CD4-positive, CD25-positive, alpha-beta regulatory T cell (primary cell): ENCODE results near the gene PHAF1. TPM values are rescaled to one million over a fixed set of nuclear protein-coding genes. Genes with fewer than 3 reads are reported as not detected.

Experiments
- ATAC-seq, 2 donors: fragments of 150-1000 bp; cut with Tn5 transposase; one replicate each; pipeline ENCODE4 v1.10.0; 2021; ENCODE audit warnings: low read depth in 2 of 2, moderate number of reproducible peaks in 2 of 2, moderate library complexity in 1 of 2
- DNase-seq, 3 donors: peaks; one replicate each; pipeline versions ENCODE4 v3.0.0 to v3.0.0-alpha.2; 2012 to 2022; ENCODE audit warnings: mixed read lengths in 1 of 3
- H3K27ac ChIP-seq: one replicate; pipeline ENCODE4 v1.7.0; 2013; ENCODE audit warnings: mild to moderate bottlenecking, low read length; ENCODE audit not compliant: insufficient read depth, poor library complexity, severe bottlenecking
- H3K27me3 ChIP-seq: one replicate; pipeline ENCODE4 v1.7.0; 2013; ENCODE audit warnings: low read length; ENCODE audit not compliant: control insufficient read depth, insufficient read depth
- H3K36me3 ChIP-seq: one replicate; pipeline ENCODE4 v1.7.0; 2013; ENCODE audit warnings: mild to moderate bottlenecking, low read length, moderate library complexity; ENCODE audit not compliant: control insufficient read depth, insufficient read depth
- H3K4me1 ChIP-seq: 2 replicates; pipeline ENCODE4 v1.7.0; 2013; ENCODE audit warnings: mild to moderate bottlenecking, low read length; ENCODE audit not compliant: insufficient read depth, control insufficient read depth, poor library complexity, severe bottlenecking
- H3K4me3 ChIP-seq: one replicate; pipeline ENCODE4 v1.7.0; 2013; ENCODE audit warnings: low read depth, mild to moderate bottlenecking, low read length, moderate library complexity
- H3K9me3 ChIP-seq, 2 experiments: 1 replicate in 1 of 2; 2 replicates in 1 of 2; pipeline ENCODE4 v1.7.0; 2013; ENCODE audit warnings: low read length in 2 of 2, mild to moderate bottlenecking in 1 of 2, moderate library complexity in 1 of 2; ENCODE audit not compliant: control insufficient read depth in 2 of 2
- H3K27ac Mint-ChIP-seq, 3 donors: one replicate each; pipeline ENCODE4 v1.8.0; 2020 to 2022; ENCODE audit warnings: mild to moderate bottlenecking in 3 of 3, mixed read lengths in 3 of 3, moderate library complexity in 2 of 3
- H3K27me3 Mint-ChIP-seq: one replicate; pipeline ENCODE4 v1.8.0; 2022; ENCODE audit warnings: mild to moderate bottlenecking, mixed read lengths
- H3K36me3 Mint-ChIP-seq: one replicate; pipeline ENCODE4 v1.8.0; 2020; ENCODE audit warnings: mixed read lengths
- H3K4me1 Mint-ChIP-seq, 4 donors: one replicate each; pipeline ENCODE4 v1.8.0; 2020 to 2022; ENCODE audit warnings: mixed read lengths in 4 of 4, mild to moderate bottlenecking in 1 of 4
- H3K4me3 Mint-ChIP-seq, 4 donors: one replicate each; pipeline ENCODE4 v1.8.0; 2020 to 2022; ENCODE audit warnings: mild to moderate bottlenecking in 4 of 4, mixed read lengths in 4 of 4, moderate library complexity in 3 of 4
- H3K9me3 Mint-ChIP-seq, 7 donors: one replicate each; pipeline ENCODE4 v1.8.0; 2020 to 2022; ENCODE audit warnings: mixed read lengths in 7 of 7, mild to moderate bottlenecking in 3 of 7, moderate library complexity in 2 of 7
- polyA plus RNA-seq, 4 donors: library from polyadenylated mRNA; unstranded; fragments of 300-500 nt; fragmentation: Illumina TruSeq; gene quantifications; one replicate each; pipeline ENCODE4 v1.2.3, GENCODE V29; 2021
- total RNA-seq: library from RNA; stranded (reverse); gene quantifications from one replicate; pipeline ENCODE4 v1.2.3, GENCODE V29; 2022

The PHAF1 gene
- total and polyA plus RNA-seq, 5 donors from 2014 or later: 10.0 to 19.2 (median 12.0) TPM

GRCh38 chr16:67148656-67149275 is 39.0 kb downstream of the PHAF1 start:
- H3K4me1 Mint-ChIP-seq: peaks cover 0 to 21% (median 11%) of the 10 kb centered on the region in 4 donors
- peaks cover 16% of the 10 kb centered on the region for H3K27me3 Mint-ChIP-seq
- Histone ChIP-seq H3K27me3 (no peaks in the 10 kb centered on the region), H3K9me3 (no peaks in the 10 kb centered on the region), H3K36me3 (peaks cover 29% of the 10 kb centered on the region), H3K4me3 (no peak overlapping the region), H3K4me1 (peaks cover 16% of the 10 kb centered on the region), H3K27ac (no peak overlapping the region)
- H3K27ac Mint-ChIP-seq: no peak overlapping the region
- H3K36me3 Mint-ChIP-seq: peaks cover 42% of the 10 kb centered on the region
- no peak for DNase-seq
- H3K4me3 Mint-ChIP-seq: peak overlapping the region; percentile 28 to 52 (median 39)
- no peak for ATAC-seq
- no peaks in the 10 kb centered on the region for H3K9me3 Mint-ChIP-seq

- Mint-ChIP-seq H3K27ac (no peak overlapping the region), H3K27me3 (peaks cover 16% of the 10 kb centered on the region), H3K4me1 (peaks cover 0 to 25% (median 12%) of the 10 kb centered on the region in 4 donors), H3K9me3 (no peaks in the 10 kb centered on the region), H3K36me3 (peaks cover 37% of the 10 kb centered on the region), H3K4me3 (peak overlapping the region in 3 of 4 donors; percentile 35 to 52 (median 43))
- Histone ChIP-seq H3K4me3 (no peak overlapping the region), H3K36me3 (peaks cover 22% of the 10 kb centered on the region), H3K4me1 (peaks cover 16% of the 10 kb centered on the region), H3K27ac (no peak overlapping the region), H3K9me3 (no peaks in the 10 kb centered on the region), H3K27me3 (no peaks in the 10 kb centered on the region)
- no peak for DNase-seq
- no peak for ATAC-seq
These were observed 39.7 kb downstream of the PHAF1 start for GRCh38 chr16:67149276-67150046.

GRCh38 chr16:67150047-67150832 is 40.5 kb downstream of the PHAF1 start:
- DNase-seq (peak in 1 of 3 donors; percentile 68), ATAC-seq (peak; percentile 52 to 57)
- Mint-ChIP-seq H3K27ac (no peak overlapping the region), H3K9me3 (no peaks in the 10 kb centered on the region), H3K27me3 (peaks cover 16% of the 10 kb centered on the region), H3K36me3 (peaks cover 29% of the 10 kb centered on the region), H3K4me3 (peak overlapping the region in 1 of 4 donors; percentile 52), H3K4me1 (peaks cover 0 to 26% (median 12%) of the 10 kb centered on the region in 4 donors)
- Histone ChIP-seq H3K27me3 (no peaks in the 10 kb centered on the region), H3K4me1 (peaks cover 24% of the 10 kb centered on the region), H3K36me3 (peaks cover 16% of the 10 kb centered on the region), H3K27ac (no peak overlapping the region), H3K9me3 (no peaks in the 10 kb centered on the region), H3K4me3 (no peak overlapping the region)

GRCh38 chr16:67150833-67151396 is 41.2 kb downstream of the PHAF1 start, which contains the start of gene B3GNT9:
Gene B3GNT9 (minus strand): TSS chr16:67150998. CDS start chr16:67150485, 513 bp downstream.
- peaks cover 0 to 30% (median 13%) of the 10 kb centered on the region in 4 donors for H3K4me1 Mint-ChIP-seq
- H3K27ac ChIP-seq: no peak within 1 kb of the TSS
- peak within 1 kb of the TSS; percentile 27 to 75 (median 59) for H3K4me3 Mint-ChIP-seq
- ATAC-seq (no peak), DNase-seq (peak in 1 of 3 donors; percentile 68)
- no peaks in the 10 kb centered on the region for H3K27me3 ChIP-seq
- H3K27ac Mint-ChIP-seq: peak within 1 kb of the TSS in 1 of 3 donors; percentile 56
- H3K4me3 ChIP-seq: peak within 1 kb of the TSS; percentile 41
- H3K9me3 ChIP-seq: no peaks in the 10 kb centered on the region
- peaks cover 31% of the 10 kb centered on the region for H3K4me1 ChIP-seq
- no peaks in the 10 kb centered on the region for H3K9me3 Mint-ChIP-seq
- H3K36me3 ChIP-seq: peaks cover 16% of the 10 kb centered on the region
- peaks cover 22% of the 10 kb centered on the region for H3K36me3 Mint-ChIP-seq
- peaks cover 16% of the 10 kb centered on the region for H3K27me3 Mint-ChIP-seq

GRCh38 chr16:67151431-67152097 is 41.8 kb downstream of the PHAF1 start:
- peak overlapping the region in 1 of 3 donors; percentile 56 for H3K27ac Mint-ChIP-seq
- no peaks in the 10 kb centered on the region for H3K9me3 ChIP-seq
- no peaks in the 10 kb centered on the region for H3K27me3 ChIP-seq
- ATAC-seq (no peak), DNase-seq (no peak)
- H3K4me3 Mint-ChIP-seq: peak overlapping the region; percentile 27 to 75 (median 59)
- H3K36me3 ChIP-seq: peaks cover 11% of the 10 kb centered on the region
- peaks cover 0 to 36% (median 18%) of the 10 kb centered on the region in 4 donors for H3K4me1 Mint-ChIP-seq
- H3K9me3 Mint-ChIP-seq: no peaks in the 10 kb centered on the region
- H3K36me3 Mint-ChIP-seq: peaks cover 16% of the 10 kb centered on the region
- no peak overlapping the region for H3K4me3 ChIP-seq
- H3K27me3 Mint-ChIP-seq: peaks cover 16% of the 10 kb centered on the region
- H3K4me1 ChIP-seq: peaks cover 36% of the 10 kb centered on the region
- H3K27ac ChIP-seq: no peak overlapping the region

GRCh38 chr16:67154578-67155294 is 45.0 kb downstream of the PHAF1 start:
- peak overlapping the region in 2 of 4 donors; percentile 61 to 82 for H3K4me3 Mint-ChIP-seq
- ATAC-seq (no peak), DNase-seq (no peak)
- H3K27ac ChIP-seq: no peak overlapping the region
- no peaks in the 10 kb centered on the region for H3K36me3 ChIP-seq
- no peaks in the 10 kb centered on the region for H3K27me3 ChIP-seq
- no peak overlapping the region for H3K4me3 ChIP-seq
- peaks cover 11% of the 10 kb centered on the region for H3K27me3 Mint-ChIP-seq
- H3K9me3 Mint-ChIP-seq: no peaks in the 10 kb centered on the region
- no peak overlapping the region for H3K27ac Mint-ChIP-seq
- peaks cover 59% of the 10 kb centered on the region for H3K4me1 ChIP-seq
- no peaks in the 10 kb centered on the region for H3K9me3 ChIP-seq
- H3K4me1 Mint-ChIP-seq: peaks cover 0 to 60% (median 35%) of the 10 kb centered on the region in 4 donors
- no peaks in the 10 kb centered on the region for H3K36me3 Mint-ChIP-seq
